ENCODE measurements around the gene MTOR. TPM values are rescaled to one million over a fixed set of nuclear protein-coding genes. Genes with fewer than 3 reads are reported as not detected.
"Not testable (repeated sequence)": the region's sequence is repeated elsewhere in the genome, so short reads cannot be mapped to it uniquely, and the experiment has no call there.

The MTOR gene
- total RNA-seq, 1 donor from 2014 or later: 61.9 TPM

DNA sequence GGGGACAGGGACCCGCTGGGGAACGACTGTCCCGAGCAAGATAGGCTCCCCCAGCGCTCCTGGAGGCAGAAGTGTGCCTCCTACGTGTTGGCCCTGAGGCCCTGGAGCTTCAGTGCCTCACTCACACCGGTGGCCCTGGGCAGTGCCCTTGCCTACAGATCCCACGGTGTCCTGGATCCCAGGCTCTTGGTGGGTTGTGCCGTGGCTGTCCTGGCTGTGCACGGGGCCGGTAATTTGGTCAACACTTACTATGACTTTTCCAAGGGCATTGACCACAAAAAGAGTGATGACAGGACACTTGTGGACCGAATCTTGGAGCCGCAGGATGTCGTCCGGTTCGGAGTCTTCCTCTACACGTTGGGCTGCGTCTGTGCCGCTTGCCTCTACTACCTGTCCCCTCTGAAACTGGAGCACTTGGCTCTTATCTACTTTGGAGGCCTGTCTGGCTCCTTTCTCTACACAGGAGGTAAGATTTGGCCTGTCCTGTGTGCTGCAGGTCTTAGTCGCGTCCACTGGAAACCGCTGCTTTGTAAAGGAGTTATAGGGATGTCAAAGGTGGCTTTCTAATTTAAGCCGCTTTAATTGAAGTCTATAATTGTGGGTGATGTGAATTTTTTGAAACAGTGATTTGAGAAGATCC lies 11.4 kb upstream of the MTOR start:
- no peak for DNase-seq (ENCODE audit: low spot score)
- Mint-ChIP-seq H3K36me3 (ENCODE audit: low read depth, unreplicated experiment) (peaks cover 16% of the 10 kb centered on the region), H3K27me3 (ENCODE audit: unreplicated experiment) (peaks cover 6% of the 10 kb centered on the region), H3K9me3 (ENCODE audit: unreplicated experiment) (no peaks in the 10 kb centered on the region), H3K4me1 (ENCODE audit: unreplicated experiment) (peaks cover 20% of the 10 kb centered on the region), H3K4me3 (ENCODE audit: unreplicated experiment) (peak overlapping the region; percentile 96), H3K27ac (ENCODE audit: unreplicated experiment) (peak overlapping the region; percentile 92)
- TF ChIP-seq, protein P1, sequence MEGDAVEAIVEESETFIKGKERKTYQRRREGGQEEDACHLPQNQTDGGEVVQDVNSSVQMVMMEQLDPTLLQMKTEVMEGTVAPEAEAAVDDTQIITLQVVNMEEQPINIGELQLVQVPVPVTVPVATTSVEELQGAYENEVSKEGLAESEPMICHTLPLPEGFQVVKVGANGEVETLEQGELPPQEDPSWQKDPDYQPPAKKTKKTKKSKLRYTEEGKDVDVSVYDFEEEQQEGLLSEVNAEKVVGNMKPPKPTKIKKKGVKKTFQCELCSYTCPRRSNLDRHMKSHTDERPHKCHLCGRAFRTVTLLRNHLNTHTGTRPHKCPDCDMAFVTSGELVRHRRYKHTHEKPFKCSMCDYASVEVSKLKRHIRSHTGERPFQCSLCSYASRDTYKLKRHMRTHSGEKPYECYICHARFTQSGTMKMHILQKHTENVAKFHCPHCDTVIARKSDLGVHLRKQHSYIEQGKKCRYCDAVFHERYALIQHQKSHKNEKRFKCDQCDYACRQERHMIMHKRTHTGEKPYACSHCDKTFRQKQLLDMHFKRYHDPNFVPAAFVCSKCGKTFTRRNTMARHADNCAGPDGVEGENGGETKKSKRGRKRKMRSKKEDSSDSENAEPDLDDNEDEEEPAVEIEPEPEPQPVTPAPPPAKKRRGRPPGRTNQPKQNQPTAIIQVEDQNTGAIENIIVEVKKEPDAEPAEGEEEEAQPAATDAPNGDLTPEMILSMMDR (IDR thresholded peaks at IDR 0.05; ENCODE audit: unreplicated experiment): no peak

GRCh38 chr1:11272832-11273594 lies 10.7 kb upstream of the MTOR start, which contains the start of gene UBIAD1:
UBIAD1 (plus strand) TSS chr1:11273198; CDS start chr1:11273532, 334 bp downstream.
- H3K4me3 Mint-ChIP-seq (ENCODE audit: unreplicated experiment): peak within 1 kb of the TSS; percentile 96
- H3K27me3 Mint-ChIP-seq (ENCODE audit: unreplicated experiment): peaks cover 6% of the 10 kb centered on the region
- H3K27ac Mint-ChIP-seq (ENCODE audit: unreplicated experiment): peak within 1 kb of the TSS; percentile 92
- TF ChIP-seq, protein P1 (IDR thresholded peaks at IDR 0.05; ENCODE audit: unreplicated experiment): no peak
- no peaks in the 10 kb centered on the region for H3K9me3 Mint-ChIP-seq (ENCODE audit: unreplicated experiment)
- peak; percentile 81 for DNase-seq (ENCODE audit: low spot score)
- peaks cover 20% of the 10 kb centered on the region for H3K4me1 Mint-ChIP-seq (ENCODE audit: unreplicated experiment)
- H3K36me3 Mint-ChIP-seq (ENCODE audit: low read depth, unreplicated experiment): peaks cover 10% of the 10 kb centered on the region

DNA sequence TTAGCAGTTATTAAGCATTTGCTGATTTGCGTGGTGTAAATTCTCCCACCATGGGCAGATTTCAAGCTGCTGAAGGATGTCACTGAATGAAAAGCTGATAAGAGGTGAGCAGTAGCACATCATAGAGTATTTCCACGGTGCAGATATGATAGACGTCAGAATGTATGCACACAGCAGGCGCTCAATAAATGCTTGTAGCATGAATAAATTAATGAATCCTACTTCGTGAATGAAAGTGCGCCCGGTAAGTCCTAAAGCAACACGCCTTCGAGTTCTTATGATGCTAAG lies 10.1 kb upstream of the MTOR start:
- H3K9me3 Mint-ChIP-seq (ENCODE audit: unreplicated experiment): no peaks in the 10 kb centered on the region
- H3K27me3 Mint-ChIP-seq (ENCODE audit: unreplicated experiment): peaks cover 6% of the 10 kb centered on the region
- DNase-seq (ENCODE audit: low spot score): no peak
- H3K27ac Mint-ChIP-seq (ENCODE audit: unreplicated experiment): peak overlapping the region; percentile 34
- TF ChIP-seq, protein P1 (IDR thresholded peaks at IDR 0.05; ENCODE audit: unreplicated experiment): no peak
- peaks cover 20% of the 10 kb centered on the region for H3K4me1 Mint-ChIP-seq (ENCODE audit: unreplicated experiment)
- peak overlapping the region; percentile 76 for H3K4me3 Mint-ChIP-seq (ENCODE audit: unreplicated experiment)
- H3K36me3 Mint-ChIP-seq (ENCODE audit: low read depth, unreplicated experiment): peaks cover 10% of the 10 kb centered on the region

DNA sequence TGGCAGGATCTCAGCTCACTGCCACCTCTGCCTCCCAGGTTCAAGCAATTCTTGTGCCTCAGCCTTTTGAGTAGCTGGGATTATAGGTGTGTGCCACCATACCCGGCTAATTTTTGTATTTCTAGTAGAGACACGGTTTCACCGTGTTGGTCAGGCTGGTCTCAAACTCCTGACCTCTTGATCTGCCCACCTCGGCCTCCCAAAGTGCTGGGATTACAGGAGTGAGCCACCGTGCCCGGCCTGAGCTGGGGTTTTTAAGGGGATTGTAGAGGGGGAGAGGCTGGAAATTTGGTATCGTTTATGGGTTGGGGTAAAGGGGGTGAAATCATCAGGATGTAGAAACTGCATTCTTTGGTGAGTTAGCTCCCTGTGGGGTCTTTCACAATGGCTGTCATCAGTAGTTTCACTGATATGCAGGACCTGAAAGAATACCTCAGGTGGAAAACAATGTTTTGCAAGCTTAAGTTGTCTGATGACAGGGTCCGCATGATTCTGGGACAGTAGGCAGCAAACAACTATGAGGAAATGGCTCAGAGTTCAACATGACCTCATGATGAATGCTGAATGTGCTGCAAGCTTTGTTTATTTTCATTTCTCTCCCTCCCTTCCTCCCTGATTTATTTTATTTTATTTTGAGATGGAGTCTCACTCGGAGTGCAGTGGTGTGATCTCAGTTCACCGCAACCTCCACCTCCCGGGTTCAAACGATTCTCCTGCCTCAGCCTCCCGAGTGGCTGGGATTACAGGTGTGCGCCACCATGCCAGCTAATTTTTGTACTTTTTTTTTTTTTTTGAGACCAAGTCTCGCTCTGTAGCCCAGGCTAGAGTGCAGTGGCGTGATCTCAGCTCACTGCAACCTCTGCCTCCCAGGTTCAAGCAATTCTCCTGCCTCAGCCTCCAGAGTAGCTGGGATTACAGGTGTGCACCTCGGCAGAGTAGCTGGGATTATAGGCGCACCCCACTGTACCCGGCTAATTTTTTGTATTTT lies 5.3 kb upstream of the MTOR start:
- H3K4me1 Mint-ChIP-seq (ENCODE audit: unreplicated experiment); H3K4me3 Mint-ChIP-seq (ENCODE audit: unreplicated experiment); H3K27me3 Mint-ChIP-seq (ENCODE audit: unreplicated experiment); H3K36me3 Mint-ChIP-seq (ENCODE audit: low read depth, unreplicated experiment); DNase-seq (ENCODE audit: low spot score); H3K9me3 Mint-ChIP-seq (ENCODE audit: unreplicated experiment); H3K27ac Mint-ChIP-seq (ENCODE audit: unreplicated experiment): not testable (repeated sequence)

DNA sequence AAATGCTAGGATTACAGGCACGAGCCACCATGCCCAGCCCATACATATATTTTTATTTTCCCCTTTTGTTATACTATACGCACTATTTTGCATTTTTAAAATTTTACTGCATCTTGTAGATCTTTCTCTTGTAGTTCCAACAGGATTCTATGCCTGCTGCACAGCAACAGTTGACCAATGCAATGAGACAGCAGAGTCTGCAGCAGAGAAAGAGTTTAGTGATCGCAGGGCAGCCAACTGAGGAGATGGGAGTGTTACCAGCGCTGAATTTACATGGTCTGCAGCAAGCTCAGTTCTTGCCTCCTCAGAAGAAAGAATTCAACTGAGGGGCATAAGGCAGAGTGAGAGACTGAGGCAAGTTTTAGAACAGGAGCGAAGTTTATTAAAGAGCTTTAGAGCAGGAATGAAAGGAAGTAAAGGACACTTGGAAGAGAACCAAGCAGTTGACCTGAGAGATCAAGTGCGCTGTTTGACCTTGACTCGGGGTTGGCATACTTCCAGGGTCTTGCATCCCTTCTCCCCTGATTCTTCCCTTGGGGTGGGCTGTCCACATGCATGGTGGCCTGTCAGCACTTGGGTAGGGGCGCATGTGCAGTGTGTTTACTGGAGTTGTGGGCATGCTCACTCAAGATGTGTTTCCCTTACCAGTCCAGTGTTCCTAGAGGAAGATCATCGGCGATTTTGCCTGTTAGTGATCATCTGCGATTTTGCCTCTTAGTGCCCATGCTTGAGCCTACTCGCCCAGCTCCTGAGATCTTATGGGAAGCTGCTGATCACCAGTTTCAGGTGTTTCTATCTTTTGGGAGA lies 4.1 kb upstream of the MTOR start:
- Mint-ChIP-seq H3K4me1 (ENCODE audit: unreplicated experiment) (peaks cover 8% of the 10 kb centered on the region), H3K27ac (ENCODE audit: unreplicated experiment) (no peak overlapping the region), H3K27me3 (ENCODE audit: unreplicated experiment) (no peaks in the 10 kb centered on the region), H3K9me3 (ENCODE audit: unreplicated experiment) (no peaks in the 10 kb centered on the region), H3K4me3 (ENCODE audit: unreplicated experiment) (no peak overlapping the region), H3K36me3 (ENCODE audit: low read depth, unreplicated experiment) (no peaks in the 10 kb centered on the region)
- TF ChIP-seq, protein P1 (IDR thresholded peaks at IDR 0.05; ENCODE audit: unreplicated experiment): no peak
- DNase-seq (ENCODE audit: low spot score): no peak
